Panc1 (cell line): Measurements from ENCODE around the gene TMEM82. TPM values are rescaled to one million over a fixed set of nuclear protein-coding genes. Genes with fewer than 3 reads are reported as not detected.

Experiments
- ATAC-seq: fragments of 200-7000 bp; cut with Tn5 transposase; 2 replicates; pipeline ENCODE4 v1.9.1; 2020; ENCODE audit warnings: mild to moderate bottlenecking, moderate library complexity
- BruUV-seq: library from RNA; stranded (reverse); fragments of 400-500 nt; replicated peaks from 2 replicates; lab custom pipeline; 2021; lab: Mats Ljungman, UMichigan
- CTCF ChIA-PET: fragments of 300-600 bp; sonication (Branson Sonifier 250); formaldehyde crosslinking; loops from one replicate; lab custom pipeline; 2022; ENCODE audit warnings: antibody characterized with exemption; lab: Charles Lee
- POLR2A ChIA-PET: fragments of 300-600 bp; sonication (Branson Sonifier 250); formaldehyde crosslinking; loops from one replicate; lab custom pipeline; 2022; ENCODE audit warnings: antibody characterized with exemption; lab: Charles Lee
- DNase-seq: peaks from one replicate; pipeline ENCODE4 v3.0.0-alpha.2; 2010; ENCODE audit warnings: low read depth, low spot score
- H3K27ac ChIP-seq: 2 replicates; pipeline ENCODE4 v1.5.1; 2011; ENCODE audit warnings: mild to moderate bottlenecking, low read length, inconsistent platforms
- H3K27me3 ChIP-seq: fragments of 200-500 bp; sonication (Bioruptor generic); 2 replicates; pipeline ENCODE4 v1.6.0; 2014; ENCODE audit warnings: low read length, inconsistent platforms; ENCODE audit not compliant: control insufficient read depth, insufficient read depth
- H3K36me3 ChIP-seq: fragments of 200-500 bp; sonication (Bioruptor generic); 2 replicates; pipeline ENCODE4 v1.5.1; 2014; ENCODE audit warnings: inconsistent platforms, mild to moderate bottlenecking, low read length, moderate library complexity; ENCODE audit not compliant: control insufficient read depth, insufficient read depth
- H3K4me1 ChIP-seq: 2 replicates; pipeline ENCODE4 v1.5.1; 2011; ENCODE audit warnings: inconsistent platforms, mild to moderate bottlenecking, low read length, moderate library complexity; ENCODE audit not compliant: control insufficient read depth, insufficient read depth
- H3K4me3 ChIP-seq, 2 experiments: 2 replicates each; pipeline ENCODE4 v1.5.1; 2011 to 2012; ENCODE audit warnings: low read depth in 2 of 2, low read length in 2 of 2, mild to moderate bottlenecking in 2 of 2, inconsistent platforms in 1 of 2, moderate library complexity in 1 of 2
- H3K9me3 ChIP-seq: fragments of 200-500 bp; sonication (Bioruptor generic); 2 replicates; pipeline ENCODE4 v1.5.1; 2014; ENCODE audit warnings: low read depth, mild to moderate bottlenecking, inconsistent platforms, low read length, moderate library complexity; ENCODE audit not compliant: control insufficient read depth, insufficient read depth
- CTCF ChIP-seq: fragments of 450-650 bp; IDR thresholded peaks from 2 replicates; pipeline ENCODE4 v1.5.1; 2017; ENCODE audit warnings: mild to moderate bottlenecking
- POLR2AphosphoS5 ChIP-seq: IDR thresholded peaks from 2 replicates; pipeline ENCODE4 v1.6.1; 2012; ENCODE audit warnings: mild to moderate bottlenecking, low read depth, low read length, moderate library complexity
- REST ChIP-seq, 2 experiments: IDR thresholded peaks; 2 replicates each; pipeline ENCODE4 v1.6.1; 2011 to 2012; ENCODE audit warnings: low read depth in 2 of 2, control low read depth in 1 of 2, low read length in 1 of 2, mild to moderate bottlenecking in 1 of 2, moderate library complexity in 1 of 2; ENCODE audit not compliant: insufficient read depth in 1 of 2
- SIN3A ChIP-seq: IDR thresholded peaks from 2 replicates; pipeline ENCODE4 v1.6.1; 2012; ENCODE audit warnings: low read depth, mild to moderate bottlenecking, low read length, moderate library complexity, borderline replicate concordance; ENCODE audit not compliant: insufficient read depth
- TCF7L2 ChIP-seq: IDR thresholded peaks from 2 replicates; pipeline ENCODE4 v1.6.1; 2011; ENCODE audit warnings: mild to moderate bottlenecking, low read depth, low read length, inconsistent platforms
- in situ Hi-C: cut with HindIII; loops from 2 replicates; pipeline ENCODE4 v1.10.0; 2016; ENCODE audit warnings: low sequenced_read_pairs, low pct_unique_long_range_greater_than_20kb
- intact Hi-C: fragments of 100-400 bp; cut with micrococcal nuclease; formaldehyde crosslinking; loops from one replicate; pipeline ENCODE4 v1.10.0; 2022; ENCODE audit not compliant: unreplicated experiment
- total RNA-seq: library from RNA; stranded (reverse); gene quantifications from one replicate; pipeline ENCODE4 v1.2.1, GENCODE V29; 2021; ENCODE audit not compliant: unreplicated experiment

TMEM82 gene
- total RNA-seq, 1 experiment from 2014 or later = not detected

- CTCF ChIA-PET = no interaction called here
- no peaks in the 10 kb centered on the region for H3K9me3 ChIP-seq
- no peaks in the 10 kb centered on the region for H3K4me1 ChIP-seq
- H3K27me3 ChIP-seq = no peaks in the 10 kb centered on the region
- in situ Hi-C loops = no loop called here
- ATAC-seq = no peak
- H3K36me3 ChIP-seq = no peaks in the 10 kb centered on the region; the same call in 1 of the 2 replicates
- intact Hi-C loops = no loop called here
- DNase-seq = no peak
- BruUV-seq = no TSS peak
- TF ChIP-seq POLR2AphosphoS5 = no peak
- no peak for TF ChIP-seq REST (IDR thresholded peaks at IDR 0.05; ENCODE audit: insufficient read depth in 1 of 2, low read depth in 2 of 2, low read length in 1 of 2)
- no peak for TF ChIP-seq TCF7L2
- no peak for TF ChIP-seq SIN3A
- TF ChIP-seq CTCF = no peak
- no peak overlapping the region for H3K27ac ChIP-seq
- no peak overlapping the region for H3K4me3 ChIP-seq
- POLR2A ChIA-PET = interaction anchor here (0.6 kb wide), 1 partner anchor 202 kb away, joined by 3 read pairs; no protein-coding TSS in a partner anchor
These were observed 19.9 kb upstream of the TMEM82 start for GRCh38 chr1:15722411-15722810.

GRCh38 chr1:15722836-15723532, 19.3 kb upstream of the TMEM82 start:
- POLR2A ChIA-PET = interaction anchor here (0.6 kb wide), 1 partner anchor 108 kb away, joined by 8 read pairs; no protein-coding TSS in a partner anchor
- no peak overlapping the region for H3K4me3 ChIP-seq
- BruUV-seq = no TSS peak
- no peaks in the 10 kb centered on the region for H3K4me1 ChIP-seq
- H3K27me3 ChIP-seq = no peaks in the 10 kb centered on the region
- in situ Hi-C loops (no loop called here), intact Hi-C loops (no loop called here)
- CTCF ChIA-PET = interaction anchor here (0.6 kb wide), 2 partner anchors 19 to 34 kb away, joined by 3 to 8 read pairs; partner anchors contain the start of gene TMEM82
- no peaks in the 10 kb centered on the region; the same call in 1 of the 2 replicates for H3K36me3 ChIP-seq
- DNase-seq (no peak), ATAC-seq (no peak)
- TF ChIP-seq REST (IDR thresholded peaks at IDR 0.05; ENCODE audit: insufficient read depth in 1 of 2, low read depth in 2 of 2, low read length in 1 of 2) (no peak), CTCF (no peak), SIN3A (no peak), TCF7L2 (no peak), POLR2AphosphoS5 (no peak)
- no peaks in the 10 kb centered on the region for H3K9me3 ChIP-seq
- no peak overlapping the region for H3K27ac ChIP-seq
